Motor neuron (in vitro differentiated cells): Measurements from ENCODE around the gene MAN2C1. TPM values are rescaled to one million over a fixed set of nuclear protein-coding genes. Genes with fewer than 3 reads are reported as not detected.
"Not testable (repeated sequence)": the region's sequence is repeated elsewhere in the genome, so short reads cannot be mapped to it uniquely, and the experiment has no call there.

Experiments
- ATAC-seq, 8 experiments: fragments of 200-7000 bp; cut with Tn5 transposase; replicated peaks in 6 of 8; 2 replicates each; pipeline ENCODE4 v1.8.0; 2021; ENCODE audit warnings: mild to moderate bottlenecking in 8 of 8, moderate library complexity in 8 of 8
- H3K27ac ChIP-seq, 2 donors: fragments of 250-450 bp; sonication (Bioruptor Pico); 2 replicates each; pipeline ENCODE4 v1.9.0; 2021; ENCODE audit warnings: antibody characterized with exemption in 2 of 2, mild to moderate bottlenecking in 2 of 2, moderate library complexity in 1 of 2
- H3K4me1 ChIP-seq, 2 donors: fragments of 250-450 bp; sonication (Bioruptor Pico); replicated peaks in 1 of 2; 2 replicates each; pipeline ENCODE4 v1.6.1; 2021; ENCODE audit warnings: antibody characterized with exemption in 2 of 2, mild to moderate bottlenecking in 2 of 2, moderate library complexity in 1 of 2
- H3K4me3 ChIP-seq, 5 donors: fragments of 250-450 bp; sonication (Bioruptor Pico); 2 replicates each; pipeline ENCODE4 v1.9.0; 2021; ENCODE audit warnings: antibody characterized with exemption in 5 of 5, mild to moderate bottlenecking in 5 of 5, moderate library complexity in 4 of 5
- WGBS, 10 experiments: fragments of 450-650 bp; shearing (Covaris generic); methylation state at CpG; one replicate each; pipeline ENCODE4 v1.0.0; 2022; 5-methylcytosine and 5-hydroxymethylcytosine counted together
- in situ Hi-C, 9 experiments: fragments of 400-800 bp; cut with MboI; loops; one replicate each; pipeline ENCODE4 v1.15.0; 2021; ENCODE audit warnings: low sequenced_read_pairs in 9 of 9, low pct_unique_long_range_greater_than_20kb in 2 of 9; ENCODE audit not compliant: unreplicated experiment in 9 of 9
- total RNA-seq, 8 experiments: library from RNA; unstranded; fragments of 300-600 nt; gene quantifications; 2 replicates each; pipeline versions ENCODE4 v1.2.3 to v1.2.4, GENCODE V29; 2022

The MAN2C1 gene
- 100 to 1,000 TPM in 2 of 8 experiments, 10 to 100 TPM in 6; 39.3 to 179 (median 63.1) TPM for total RNA-seq

DNA sequence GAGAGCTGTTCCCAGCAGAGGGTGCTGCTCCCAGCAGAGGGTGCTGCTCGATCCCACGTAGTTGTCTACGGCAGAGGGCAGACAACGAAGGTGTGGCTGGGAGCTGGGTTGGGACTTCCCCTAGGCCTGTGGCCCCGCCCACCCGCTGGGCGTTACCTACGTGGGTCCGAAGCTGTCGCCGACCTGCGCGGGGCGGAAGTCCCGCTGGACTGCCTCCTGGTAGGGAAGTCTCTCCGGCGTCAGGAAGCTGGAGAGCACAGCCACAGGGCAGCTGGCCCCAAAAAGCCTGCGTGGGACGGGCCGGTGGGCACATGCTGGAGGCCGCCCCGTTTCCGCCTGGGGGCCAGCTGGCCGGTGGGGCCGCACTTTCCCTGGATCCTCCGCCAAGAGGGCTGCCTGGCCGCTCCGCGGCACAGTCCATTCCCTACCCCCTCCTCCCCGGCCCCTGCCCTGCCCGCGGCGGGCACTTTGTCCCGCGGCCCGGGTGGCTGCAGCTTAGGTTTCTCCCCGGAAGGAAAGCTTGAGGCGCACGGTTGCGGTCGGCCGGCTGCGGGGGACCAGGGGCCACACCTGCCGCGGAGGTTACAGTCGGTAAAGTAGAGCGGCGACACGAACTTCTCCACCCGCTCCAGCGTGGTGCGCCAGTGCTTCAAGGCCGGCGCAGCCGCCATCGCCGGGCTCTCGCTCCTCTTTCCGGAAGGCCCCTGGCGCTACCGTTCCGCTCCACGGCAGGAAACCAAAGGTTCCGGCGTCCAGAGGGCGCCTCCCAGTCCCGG is at the start of gene MAN2C1:
MAN2C1 (minus strand) TSS at position 695 of the 776 bp plus-strand sequence; CDS start at position 671, 24 bp downstream.
- peak within 1 kb of the TSS; percentile 54 to 87 (median 80) for H3K4me3 ChIP-seq
- H3K4me1 ChIP-seq = peaks cover 0 to 11% of the 10 kb centered on the region in 2 donors
- ATAC-seq = peak; percentile 80 to 95 (median 94)
- peak within 1 kb of the TSS; percentile 85 to 88 for H3K27ac ChIP-seq
- 0 to 3% (median 0%) methylated on average over 1 to 25 of the region's 67 CpGs; no CpG with 5 or more reads in 3 of the 10 experiments for WGBS, 10 experiments
- in situ Hi-C loops = no loop called here

DNA sequence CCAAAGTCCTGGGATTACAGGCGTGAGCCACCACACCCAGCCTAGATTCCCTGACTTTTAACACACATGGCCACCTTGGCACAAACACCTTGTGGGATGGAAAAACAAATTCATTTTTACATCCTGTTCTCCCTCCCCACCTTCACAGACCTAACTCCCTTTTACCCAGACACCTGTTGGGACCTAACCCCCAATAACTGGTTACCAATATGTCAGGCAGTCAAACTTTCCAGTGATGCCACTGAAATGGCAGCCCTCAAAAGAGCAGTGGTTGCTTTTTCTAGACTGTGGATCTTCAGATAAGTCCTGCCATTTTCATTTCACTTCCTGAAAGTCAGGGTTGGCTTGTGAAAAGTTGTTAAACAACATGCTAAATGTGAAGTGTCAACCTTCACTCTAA is 48.2 kb upstream of the MAN2C1 start:
- no peak for ATAC-seq
- in situ Hi-C loops = no loop called here
- no peak overlapping the region for H3K4me3 ChIP-seq
- no peak overlapping the region for H3K27ac ChIP-seq
- no peaks in the 10 kb centered on the region for H3K4me1 ChIP-seq
- WGBS, 10 experiments = 100% methylated on average over 1 of the region's 1 CpG; no CpG with 5 or more reads in 8 of the 10 experiments

DNA sequence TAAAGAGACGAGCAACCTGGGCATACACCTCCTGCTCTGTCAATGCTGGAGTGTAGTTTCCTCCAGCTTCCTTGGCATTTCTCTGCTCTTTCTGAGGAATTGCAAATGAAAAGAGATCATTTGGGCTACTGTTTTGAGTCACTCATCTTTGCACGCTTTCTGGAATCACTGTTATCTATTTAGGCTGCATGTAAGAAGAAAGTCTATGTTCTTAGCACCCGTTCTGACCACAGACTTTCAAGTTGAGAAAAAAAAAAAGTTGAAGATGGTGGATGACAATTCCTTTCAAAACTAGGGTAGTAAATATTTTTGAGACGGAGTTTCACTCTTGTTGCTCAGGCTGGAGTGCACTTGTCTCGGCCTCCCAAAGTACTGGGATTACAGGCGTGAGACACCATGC is 41.8 kb upstream of the MAN2C1 start:
- in situ Hi-C loops = no loop called here
- WGBS, 10 experiments = 72 to 100% (median 100%) methylated on average over 1 to 4 of the region's 6 CpGs; no CpG with 5 or more reads in 1 of the 10 experiments
- ATAC-seq = no peak
- Histone ChIP-seq H3K27ac (no peak overlapping the region), H3K4me3 (no peak overlapping the region), H3K4me1 (no peaks in the 10 kb centered on the region)

DNA sequence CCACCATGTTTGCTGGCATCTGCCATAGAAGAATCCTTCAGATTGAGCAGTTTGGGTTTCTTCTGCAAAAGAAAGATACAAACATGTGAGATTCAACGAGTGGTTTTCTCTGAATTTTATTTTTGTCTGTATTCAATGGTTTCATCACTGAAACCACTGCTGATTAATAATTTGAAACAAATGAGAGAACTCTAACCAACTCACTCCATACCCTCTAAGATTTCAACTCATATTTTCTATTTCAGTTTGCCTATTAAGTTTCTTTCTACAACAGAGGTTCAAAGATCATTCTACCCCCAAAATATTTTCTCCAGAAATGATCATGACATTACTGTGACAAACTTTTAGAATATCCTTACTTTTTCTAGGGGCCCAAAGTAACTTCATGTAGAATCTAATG is 38.7 kb upstream of the MAN2C1 start:
- no peaks in the 10 kb centered on the region for H3K4me1 ChIP-seq
- in situ Hi-C loops = no loop called here
- 14 to 100% (median 100%) methylated on average over 1 of the region's 1 CpG; no CpG with 5 or more reads in 1 of the 10 experiments for WGBS, 10 experiments
- no peak overlapping the region for H3K27ac ChIP-seq
- no peak for ATAC-seq
- H3K4me3 ChIP-seq = no peak overlapping the region

DNA sequence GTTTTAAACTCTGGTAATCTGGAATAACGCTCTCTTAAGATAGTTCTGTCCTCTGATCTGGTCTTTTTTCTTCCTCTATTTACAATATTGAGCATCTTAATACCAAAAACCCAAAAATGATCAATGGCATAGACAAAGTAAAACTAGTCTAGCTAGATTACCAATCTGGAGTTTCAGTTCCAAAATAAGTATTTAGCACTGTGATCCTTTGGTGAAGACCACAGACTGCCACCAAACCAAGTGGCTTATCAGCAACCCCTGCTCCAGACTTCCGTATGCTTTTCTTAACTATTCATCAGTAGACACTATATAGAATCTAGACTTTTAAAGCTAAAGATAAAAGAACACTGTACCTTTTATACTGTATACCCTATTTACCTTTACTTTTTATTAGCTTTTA is 35.5 kb upstream of the MAN2C1 start:
- Histone ChIP-seq H3K4me3 (no peak overlapping the region), H3K4me1 (no peaks in the 10 kb centered on the region), H3K27ac (no peak overlapping the region)
- ATAC-seq = no peak
- WGBS, 10 experiments = 90 to 100% (median 100%) methylated on average over 1 to 2 of the region's 2 CpGs; no CpG with 5 or more reads in 2 of the 10 experiments
- in situ Hi-C loops = no loop called here

- in situ Hi-C loops = no loop called here
- no peak overlapping the region for H3K4me3 ChIP-seq
- WGBS, 10 experiments = 87 to 100% (median 100%) methylated on average over 2 of the region's 2 CpGs; no CpG with 5 or more reads in 3 of the 10 experiments
- no peak for ATAC-seq
- no peaks in the 10 kb centered on the region for H3K4me1 ChIP-seq
- H3K27ac ChIP-seq = no peak overlapping the region
Observed at GRCh38 chr15:75397494-75397893, 29.1 kb upstream of the MAN2C1 start.

GRCh38 chr15:75389791-75390382 is 21.5 kb upstream of the MAN2C1 start:
- WGBS, 10 experiments = 88 to 100% (median 100%) methylated on average over 1 of the region's 1 CpG; no CpG with 5 or more reads in 6 of the 10 experiments
- ATAC-seq = peak in 1 of 8 experiments; percentile 47
- in situ Hi-C loops = no loop called here

DNA sequence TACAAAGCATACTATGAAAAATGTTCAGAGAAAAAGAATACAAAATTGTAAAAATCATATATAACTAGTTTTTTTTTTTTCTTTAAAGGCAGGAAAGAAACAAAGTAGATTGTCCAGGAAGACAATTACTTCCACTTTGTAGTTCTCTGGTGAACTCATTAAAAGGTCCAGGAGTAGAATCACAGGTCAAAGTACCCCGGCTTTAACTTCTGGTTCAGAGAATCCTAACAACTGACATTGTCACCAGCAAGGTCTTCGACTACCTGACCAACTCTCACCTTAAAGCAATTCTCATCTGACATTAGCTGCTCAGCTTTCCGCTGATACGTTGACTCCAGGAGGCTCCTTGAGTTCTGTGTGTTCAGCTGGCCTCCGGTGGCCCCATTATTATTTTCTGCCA is 15.6 kb upstream of the MAN2C1 start:
- H3K4me3 ChIP-seq, H3K4me1 ChIP-seq, in situ Hi-C loops, H3K27ac ChIP-seq, ATAC-seq: not testable (repeated sequence)
- WGBS, 10 experiments = 83 to 100% (median 97%) methylated on average over 1 to 5 of the region's 5 CpGs; no CpG with 5 or more reads in 1 of the 10 experiments

More at GRCh38 chr15:75389791-75390382, 21.5 kb upstream of the MAN2C1 start:
- no peak overlapping the region for H3K4me3 ChIP-seq
- H3K4me1 ChIP-seq = no peaks in the 10 kb centered on the region
- H3K27ac ChIP-seq = no peak overlapping the region

DNA sequence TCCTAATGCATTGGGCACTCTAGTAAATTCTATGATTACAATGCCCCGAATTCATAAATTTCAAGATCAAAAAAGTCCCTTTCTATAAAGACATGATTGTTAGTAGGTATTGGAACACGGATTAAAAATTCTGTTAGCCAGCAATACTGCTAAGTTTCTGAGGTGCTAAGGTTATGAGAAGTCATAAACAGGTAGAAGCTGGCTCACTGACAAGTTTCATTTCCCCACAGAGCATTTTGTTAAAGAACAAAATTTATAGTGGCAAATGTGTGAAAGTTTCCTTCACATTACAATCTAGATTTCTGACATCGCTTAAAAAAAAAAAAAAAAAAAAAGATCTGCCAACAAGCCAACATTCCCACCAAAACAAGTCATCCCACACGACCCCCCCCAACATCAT is 12.4 kb upstream of the MAN2C1 start:
- in situ Hi-C loops = no loop called here
- no peak for ATAC-seq

DNA sequence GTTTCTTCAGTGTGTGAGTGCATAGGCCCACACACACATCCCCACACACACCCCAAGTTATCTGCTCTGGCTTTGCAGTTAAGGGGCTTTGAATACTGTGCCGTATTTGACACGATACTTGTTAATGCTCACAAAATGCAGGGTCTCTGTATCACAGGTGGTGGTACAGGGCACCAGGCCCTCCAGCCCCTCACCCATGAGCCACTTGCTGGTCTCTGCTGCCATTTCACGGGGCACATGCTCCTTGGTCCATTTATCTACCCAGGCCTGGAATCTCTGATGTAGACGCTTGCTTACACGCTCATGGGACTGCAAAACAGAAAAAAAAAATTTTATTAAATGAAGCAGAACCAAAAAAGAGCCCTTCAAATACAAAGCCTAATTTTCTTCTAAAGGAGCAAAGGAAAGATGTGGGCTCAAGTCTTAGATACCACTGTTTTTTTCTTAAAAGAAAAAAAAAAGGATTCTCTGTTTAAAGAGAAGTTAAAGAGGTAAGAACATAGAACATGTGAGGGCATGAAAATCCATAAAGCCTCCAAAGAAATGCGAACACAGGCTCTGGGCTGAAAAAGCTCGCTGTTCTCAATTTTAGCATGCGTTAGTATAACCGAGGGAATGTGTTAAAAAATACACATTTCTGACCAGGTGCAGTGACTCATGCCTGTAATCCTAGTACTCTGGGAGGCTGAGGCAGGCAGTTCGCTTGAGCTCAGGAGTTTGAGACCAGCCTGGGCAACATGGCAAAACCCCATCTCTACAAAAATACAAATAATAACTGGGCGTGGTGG is 3.7 kb upstream of the MAN2C1 start:
- no peak for ATAC-seq
- peaks cover 0 to 11% of the 10 kb centered on the region in 2 donors for H3K4me1 ChIP-seq
- H3K27ac ChIP-seq = no peak overlapping the region
- 78 to 100% (median 95%) methylated on average over 1 to 11 of the region's 11 CpGs for WGBS, 10 experiments
- no peak overlapping the region for H3K4me3 ChIP-seq
- in situ Hi-C loops = no loop called here

More for the DNA sequence above, 12.4 kb upstream of the MAN2C1 start:
- H3K4me1 ChIP-seq = no peaks in the 10 kb centered on the region
- WGBS, 10 experiments = 58 to 100% (median 88%) methylated on average over 2 to 4 of the region's 4 CpGs; no CpG with 5 or more reads in 1 of the 10 experiments
- no peak overlapping the region for H3K27ac ChIP-seq
- no peak overlapping the region for H3K4me3 ChIP-seq

GRCh38 chr15:75371486-75371885 is 3.1 kb upstream of the MAN2C1 start:
- H3K4me3 ChIP-seq = no peak overlapping the region
- H3K27ac ChIP-seq = no peak overlapping the region
- in situ Hi-C loops = no loop called here
- 80 to 100% (median 94%) methylated on average over 1 of the region's 1 CpG; no CpG with 5 or more reads in 6 of the 10 experiments for WGBS, 10 experiments
- no peak for ATAC-seq
- H3K4me1 ChIP-seq = peaks cover 0 to 11% of the 10 kb centered on the region in 2 donors

DNA sequence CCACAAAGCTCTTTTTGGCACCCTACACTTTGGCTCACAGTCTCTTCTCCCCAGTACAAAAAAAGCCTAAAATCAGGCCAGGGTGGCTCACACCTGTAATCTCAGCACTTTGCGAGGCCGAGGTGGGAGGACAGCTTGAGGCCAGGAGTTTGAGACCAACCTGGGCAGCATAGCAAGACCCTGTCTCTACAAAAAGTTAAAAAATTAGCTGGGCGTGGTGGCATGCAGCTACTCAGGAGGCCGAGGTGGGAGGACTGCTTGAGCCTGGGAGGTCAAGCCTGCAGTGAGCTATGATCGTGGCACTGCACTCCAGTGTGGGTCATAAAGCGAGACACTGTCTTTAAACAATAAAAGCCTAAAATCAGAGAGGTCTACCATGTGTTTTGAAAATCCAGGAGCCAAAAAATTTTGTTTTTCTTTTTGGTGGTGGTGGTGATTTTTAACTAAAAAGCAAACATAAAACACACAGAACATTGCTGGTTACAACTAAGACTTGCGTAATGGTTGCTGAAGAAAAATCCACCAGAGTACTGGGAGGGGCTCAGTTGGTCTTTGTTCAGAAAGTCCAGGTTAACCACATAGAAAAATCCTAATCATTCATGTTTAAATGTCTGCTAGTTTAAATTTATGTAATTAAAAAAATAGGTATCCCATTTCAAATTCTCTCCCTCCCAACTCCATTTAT is 1.6 kb upstream of the MAN2C1 start:
- in situ Hi-C loops = no loop called here
- WGBS, 10 experiments = 78 to 100% (median 94%) methylated on average over 2 to 6 of the region's 7 CpGs; no CpG with 5 or more reads in 2 of the 10 experiments
- no peak overlapping the region for H3K27ac ChIP-seq
- ATAC-seq = no peak
- no peak overlapping the region for H3K4me3 ChIP-seq
- H3K4me1 ChIP-seq = peaks cover 0 to 11% of the 10 kb centered on the region in 2 donors
